SU-DHL-6 (cell line): Measurements from ENCODE around the gene UHRF1.

Source experiments
- H2AFZ ChIP-seq: fragments of 200-600 bp; sonication (generic); 2 replicates; pipeline ENCODE4 v1.6.1; 2014; ENCODE audit warnings: low read depth, mild to moderate bottlenecking, moderate library complexity, mixed read lengths, antibody characterized with exemption, low read length; ENCODE audit not compliant: severe bottlenecking
- H3F3A ChIP-seq: fragments of 200-600 bp; shearing (Covaris generic); 2 replicates; pipeline ENCODE4 v1.6.0; 2016; ENCODE audit warnings: antibody characterized with exemption, mild to moderate bottlenecking; ENCODE audit not compliant: insufficient read depth
- H3K27ac ChIP-seq: fragments of 200-600 bp; sonication (generic); 2 replicates; pipeline ENCODE4 v1.5.1; 2016; ENCODE audit warnings: low read depth, mild to moderate bottlenecking, low read length, moderate library complexity, mixed read lengths
- H3K27me3 ChIP-seq: fragments of 200-600 bp; sonication (generic), shearing (Covaris generic); 2 replicates; pipeline ENCODE4 v1.6.0; 2014; ENCODE audit warnings: mild to moderate bottlenecking, low read length
- H3K36me3 ChIP-seq: fragments of 200-600 bp; sonication (generic); 2 replicates; pipeline ENCODE4 v1.6.1; 2014; ENCODE audit warnings: mild to moderate bottlenecking, low read length, mixed read lengths
- H3K4me2 ChIP-seq: fragments of 300-600, 200-600 bp; shearing (Covaris generic), sonication (generic); 2 replicates; pipeline ENCODE4 v1.6.0; 2014; ENCODE audit warnings: low read length, low read depth, mild to moderate bottlenecking; ENCODE audit not compliant: poor library complexity, severe bottlenecking
- H3K4me3 ChIP-seq: fragments of 200-600 bp; sonication (generic); 2 replicates; pipeline ENCODE4 v1.5.1; 2014; ENCODE audit warnings: antibody characterized with exemption, low read length, mild to moderate bottlenecking, mixed read lengths; ENCODE audit not compliant: insufficient read depth, poor library complexity, severe bottlenecking
- H3K79me2 ChIP-seq: fragments of 200-600 bp; sonication (generic); 2 replicates; pipeline ENCODE4 v1.6.1; 2014; ENCODE audit warnings: mild to moderate bottlenecking, low read length, moderate library complexity; ENCODE audit not compliant: insufficient read depth
- H3K9ac ChIP-seq: fragments of 200-600 bp; sonication (generic); 2 replicates; pipeline ENCODE4 v1.7.0; 2014; ENCODE audit warnings: mild to moderate bottlenecking, low read length
- H3K9me2 ChIP-seq: fragments of 200-600 bp; sonication (generic); replicated peaks from 2 replicates; pipeline ENCODE4 v1.6.1; 2014; ENCODE audit warnings: low read length; ENCODE audit not compliant: insufficient read depth
- H3K9me3 ChIP-seq: fragments of 200-600 bp; sonication (generic); 2 replicates; pipeline ENCODE4 v1.6.1; 2014; ENCODE audit warnings: low read length, mixed read lengths; ENCODE audit not compliant: insufficient read depth
- H4K20me1 ChIP-seq: fragments of 200-600 bp; sonication (generic); 2 replicates; pipeline ENCODE4 v1.6.1; 2014; ENCODE audit warnings: low read depth, mild to moderate bottlenecking, antibody characterized with exemption, low read length, moderate library complexity, mixed read lengths
- CTCF ChIP-seq: fragments of 200-600 bp; sonication (generic); IDR thresholded peaks from one replicate; pipeline ENCODE4 v1.5.1; 2017; ENCODE audit warnings: antibody characterized with exemption, mild to moderate bottlenecking, low read length, moderate library complexity; ENCODE audit not compliant: insufficient read depth, poor library complexity, severe bottlenecking
- EZH2phosphoT487 ChIP-seq: fragments of 200-600 bp; sonication (generic), shearing (Covaris generic); conservative IDR thresholded peaks from 2 replicates; pipeline ENCODE4 v1.6.1; 2018; ENCODE audit warnings: mild to moderate bottlenecking, antibody characterized with exemption, low read length, moderate library complexity, mixed read lengths

Gene UHRF1

GRCh38 chr19:4929186-4929585, 19.9 kb downstream of the UHRF1 start:
- H4K20me1 ChIP-seq: peaks cover 3% of the 10 kb centered on the region; the same call in 1 of the 2 replicates
- no peak overlapping the region for H3K4me2 ChIP-seq
- H3K79me2 ChIP-seq: peaks cover 45% of the 10 kb centered on the region

GRCh38 chr19:4930664-4931063, 21.4 kb downstream of the UHRF1 start:
- Histone ChIP-seq H3K27me3 (no peaks in the 10 kb centered on the region), H3K27ac (no peak overlapping the region), H3K36me3 (0 out of 2 replicates have a peak, but pooled peaks cover 5% of the 10 kb centered on the region), H3K9me2 (no peaks in the 10 kb centered on the region), H3K9me3 (no peaks in the 10 kb centered on the region), H4K20me1 (peaks cover 3% of the 10 kb centered on the region; the same call in 1 of the 2 replicates), H2AFZ (no peak overlapping the region), H3K79me2 (peaks cover 30% of the 10 kb centered on the region), H3F3A (no peaks in the 10 kb centered on the region), H3K9ac (no peak overlapping the region), H3K4me3 (no peak overlapping the region), H3K4me2 (no peak overlapping the region)
- no peak for TF ChIP-seq CTCF

More at GRCh38 chr19:4929186-4929585, 19.9 kb downstream of the UHRF1 start:
- Histone ChIP-seq H3K9me2 (no peaks in the 10 kb centered on the region), H3F3A (no peaks in the 10 kb centered on the region), H3K9me3 (no peaks in the 10 kb centered on the region), H3K27me3 (no peaks in the 10 kb centered on the region), H3K9ac (no peak overlapping the region), H2AFZ (no peak overlapping the region), H3K4me3 (no peak overlapping the region), H3K36me3 (0 out of 2 replicates have a peak, but pooled peaks cover 5% of the 10 kb centered on the region), H3K27ac (no peak overlapping the region)
- TF ChIP-seq EZH2phosphoT487 (no peak), CTCF (no peak)

GRCh38 chr19:4932711-4933110, 23.4 kb downstream of the UHRF1 start:
- Histone ChIP-seq H2AFZ (no peak overlapping the region), H3K79me2 (peaks cover 15% of the 10 kb centered on the region), H3K4me2 (no peak overlapping the region), H3K27me3 (no peaks in the 10 kb centered on the region), H3K9me2 (no peaks in the 10 kb centered on the region), H3K9me3 (no peaks in the 10 kb centered on the region), H3K36me3 (peaks cover 10% of the 10 kb centered on the region; the same call in 1 of the 2 replicates), H3K27ac (no peak overlapping the region), H4K20me1 (no peaks in the 10 kb centered on the region; the same call in 1 of the 2 replicates), H3K9ac (no peak overlapping the region), H3F3A (no peaks in the 10 kb centered on the region), H3K4me3 (no peak overlapping the region)
- TF ChIP-seq EZH2phosphoT487 (no peak), CTCF (no peak)
